Breast epithelium (tissue), 4 donors: ENCODE results near the gene NOS1AP. TPM values are rescaled to one million over a fixed set of nuclear protein-coding genes. Genes with fewer than 3 reads are reported as not detected.
A peak's percentile ranks its signal among the peaks of the same experiment; 100 is the strongest.

Experiments used
- DNase-seq, 2 donors: peaks; one replicate each; pipeline ENCODE4 v3.0.0-alpha.2; 2019; ENCODE audit warnings: low spot score in 2 of 2
- H3K27ac ChIP-seq, 2 donors: fragments of 200-600 bp; sonication (generic) in 1 of 2; one replicate each; pipeline ENCODE4 v1.5.1; 2016 to 2019; ENCODE audit warnings: mild to moderate bottlenecking in 1 of 2
- H3K27me3 ChIP-seq, 2 donors: fragments of 200-600 bp; sonication (generic) in 1 of 2; one replicate each; pipeline versions ENCODE4 v1.5.1 to v1.6.0; 2017 to 2019; ENCODE audit warnings: control low read depth in 1 of 2, mild to moderate bottlenecking in 1 of 2
- H3K36me3 ChIP-seq: fragments of 200-600 bp; one replicate; pipeline ENCODE4 v1.5.1; 2019
- H3K4me1 ChIP-seq, 2 donors: fragments of 200-600 bp; sonication (generic); one replicate each; pipeline ENCODE4 v1.5.1; 2016 to 2019; ENCODE audit warnings: control low read depth in 1 of 2
- H3K4me3 ChIP-seq, 3 donors: fragments of 200-600 bp; sonication (generic); 1 replicate in 2 of 3; 2 replicates in 1 of 3; pipeline ENCODE4 v1.5.1; 2016 to 2019; ENCODE audit warnings: mild to moderate bottlenecking in 3 of 3, moderate library complexity in 2 of 3
- H3K9me3 ChIP-seq, 2 donors: fragments of 200-600 bp; sonication (generic) in 1 of 2; one replicate each; pipeline ENCODE4 v1.5.1; 2016 to 2019; ENCODE audit warnings: control low read depth in 1 of 2
- CTCF ChIP-seq, 3 donors: fragments of 450-650 bp; IDR thresholded peaks; one replicate each; pipeline ENCODE4 v1.5.1; 2016 to 2017; ENCODE audit warnings: antibody characterized with exemption in 3 of 3, mild to moderate bottlenecking in 3 of 3, moderate library complexity in 3 of 3
- POLR2A ChIP-seq: fragments of 450-650 bp; IDR thresholded peaks from one replicate; pipeline ENCODE4 v1.6.1; 2016; ENCODE audit warnings: antibody characterized with exemption, mild to moderate bottlenecking, moderate library complexity
- POLR2AphosphoS5 ChIP-seq, 3 donors: sonication (generic); formaldehyde crosslinking; IDR thresholded peaks; one replicate each; pipeline ENCODE4 v1.6.1; 2017; ENCODE audit warnings: antibody characterized with exemption in 3 of 3
- intact Hi-C: fragments of 100-400 bp; cut with DNase I; formaldehyde crosslinking; loops from one replicate; pipeline ENCODE4 v1.15.1; 2023; ENCODE audit warnings: low total_unique reads
- total RNA-seq, 3 donors: library from RNA; depleted of rRNA; stranded (reverse); fragments of >200 nt; gene quantifications; one replicate each; pipeline ENCODE4 v1.1.0, GENCODE V29; 2016

The NOS1AP gene
- total RNA-seq, 3 donors from 2014 or later, result 2.2 to 17.6 (median 11.8) TPM

- Histone ChIP-seq H3K4me3 (no peak overlapping the region), H3K4me1 (no peaks in the 10 kb centered on the region), H3K9me3 (no peaks in the 10 kb centered on the region), H3K27ac (peak overlapping the region in 1 of 2 donors; percentile 29), H3K36me3 (no peaks in the 10 kb centered on the region), H3K27me3 (no peaks in the 10 kb centered on the region)
- TF ChIP-seq CTCF (IDR thresholded peaks at IDR 0.05) (no peak), POLR2A (no peak), POLR2AphosphoS5 (IDR thresholded peaks at IDR 0.05) (no peak)
- intact Hi-C loops, result no loop called here
- no peak for DNase-seq
Observed at GRCh38 chr1:162178432-162178831, 108.9 kb downstream of the NOS1AP start.

- DNase-seq, result no peak
- intact Hi-C loops, result no loop called here
- Histone ChIP-seq H3K36me3 (no peaks in the 10 kb centered on the region), H3K4me3 (no peak overlapping the region), H3K9me3 (no peaks in the 10 kb centered on the region), H3K27ac (no peak overlapping the region), H3K4me1 (no peaks in the 10 kb centered on the region), H3K27me3 (no peaks in the 10 kb centered on the region)
- TF ChIP-seq POLR2AphosphoS5 (IDR thresholded peaks at IDR 0.05) (no peak), POLR2A (no peak), CTCF (IDR thresholded peaks at IDR 0.05) (no peak)
Observed at GRCh38 chr1:162179121-162179520, 109.6 kb downstream of the NOS1AP start.

GRCh38 chr1:162180813-162181212 lies 111.3 kb downstream of the NOS1AP start:
- H3K27ac ChIP-seq, result no peak overlapping the region
- H3K4me3 ChIP-seq, result no peak overlapping the region
- no peak for DNase-seq
- H3K36me3 ChIP-seq, result no peaks in the 10 kb centered on the region
- TF ChIP-seq POLR2A, result no peak
- TF ChIP-seq CTCF (IDR thresholded peaks at IDR 0.05), result no peak
- TF ChIP-seq POLR2AphosphoS5 (IDR thresholded peaks at IDR 0.05), result no peak
- H3K9me3 ChIP-seq, result no peaks in the 10 kb centered on the region
- no peaks in the 10 kb centered on the region for H3K4me1 ChIP-seq
- H3K27me3 ChIP-seq, result no peaks in the 10 kb centered on the region
- intact Hi-C loops, result no loop called here

GRCh38 chr1:162182090-162182489 lies 112.6 kb downstream of the NOS1AP start:
- Histone ChIP-seq H3K9me3 (no peaks in the 10 kb centered on the region), H3K4me1 (no peaks in the 10 kb centered on the region), H3K27me3 (no peaks in the 10 kb centered on the region), H3K36me3 (no peaks in the 10 kb centered on the region), H3K27ac (no peak overlapping the region), H3K4me3 (no peak overlapping the region)
- no peak for TF ChIP-seq CTCF (IDR thresholded peaks at IDR 0.05)
- TF ChIP-seq POLR2AphosphoS5 (IDR thresholded peaks at IDR 0.05), result no peak
- no peak for TF ChIP-seq POLR2A
- no peak for DNase-seq
- intact Hi-C loops, result no loop called here

GRCh38 chr1:162185314-162186025 lies 116.0 kb downstream of the NOS1AP start:
- H3K4me1 ChIP-seq, result no peaks in the 10 kb centered on the region
- H3K27me3 ChIP-seq, result no peaks in the 10 kb centered on the region
- TF ChIP-seq POLR2AphosphoS5 (IDR thresholded peaks at IDR 0.05), result no peak
- TF ChIP-seq CTCF (IDR thresholded peaks at IDR 0.05), result no peak
- TF ChIP-seq POLR2A, result no peak
- H3K36me3 ChIP-seq, result no peaks in the 10 kb centered on the region
- H3K4me3 ChIP-seq, result no peak overlapping the region
- DNase-seq, result no peak
- intact Hi-C loops, result no loop called here
- H3K27ac ChIP-seq, result no peak overlapping the region
- no peaks in the 10 kb centered on the region for H3K9me3 ChIP-seq
